IPS DF 4.7 (cell line): ENCODE results near the gene AFF1.
"Not testable (repeated sequence)": the region's sequence is repeated elsewhere in the genome, so short reads cannot be mapped to it uniquely, and the experiment has no call there.

Experiments used
- DNase-seq: peaks from one replicate; pipeline ENCODE4 v3.0.0-alpha.2; 2013; ENCODE audit warnings: low spot score; ENCODE audit errors: extremely low read depth

The AFF1 gene

DNA sequence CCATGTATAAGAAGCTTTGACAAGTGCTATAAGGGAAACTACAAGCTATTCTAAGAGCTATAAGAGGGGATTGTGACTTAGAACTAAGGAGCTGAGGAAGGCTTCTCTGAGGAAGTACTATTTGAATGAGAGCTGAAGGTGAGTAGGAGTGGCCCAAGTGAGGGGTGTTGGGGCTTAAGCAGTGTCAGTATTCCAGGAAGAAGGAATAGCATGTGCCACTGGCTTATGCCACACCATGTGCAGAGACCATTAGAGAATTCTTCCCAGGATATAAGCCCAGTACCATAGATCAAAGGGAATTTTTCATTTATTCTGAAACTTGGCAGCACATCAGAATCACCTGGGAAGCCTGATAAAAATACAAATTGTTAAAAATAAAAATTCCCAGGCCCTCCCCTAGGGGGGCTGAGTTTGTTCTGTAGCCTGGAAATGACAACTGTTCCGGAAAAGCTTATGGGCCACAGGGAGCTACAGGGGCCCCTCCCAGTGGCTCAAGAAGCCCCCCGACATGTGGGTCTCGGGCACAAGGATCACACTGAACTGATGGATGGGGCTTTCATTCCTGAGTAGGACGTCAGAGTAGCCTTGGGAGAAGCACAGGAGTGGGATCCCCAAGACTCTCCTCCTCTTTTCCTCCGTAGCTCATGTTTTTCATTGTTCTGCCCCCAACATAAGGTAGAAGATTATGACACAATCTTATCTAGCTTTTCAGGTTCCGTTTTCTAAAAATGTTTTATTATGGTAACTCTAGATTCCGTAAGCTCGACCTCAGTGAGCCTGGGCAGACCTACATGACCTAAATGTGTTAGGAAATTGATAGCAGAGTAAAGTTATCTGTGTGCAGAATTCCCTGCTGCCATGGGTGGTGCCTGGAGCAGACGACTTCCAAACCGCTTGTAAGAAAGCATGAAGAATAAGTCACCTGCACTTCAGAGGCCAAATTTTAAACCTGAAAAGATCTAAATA lies 119.3 kb downstream of the AFF1 start:
- no peak for DNase-seq

- DNase-seq, result no peak
These were observed 120.1 kb downstream of the AFF1 start for GRCh38 chr4:87054900-87055299.

- no peak for DNase-seq
These were observed 120.5 kb downstream of the AFF1 start for GRCh38 chr4:87055311-87055710.

DNA sequence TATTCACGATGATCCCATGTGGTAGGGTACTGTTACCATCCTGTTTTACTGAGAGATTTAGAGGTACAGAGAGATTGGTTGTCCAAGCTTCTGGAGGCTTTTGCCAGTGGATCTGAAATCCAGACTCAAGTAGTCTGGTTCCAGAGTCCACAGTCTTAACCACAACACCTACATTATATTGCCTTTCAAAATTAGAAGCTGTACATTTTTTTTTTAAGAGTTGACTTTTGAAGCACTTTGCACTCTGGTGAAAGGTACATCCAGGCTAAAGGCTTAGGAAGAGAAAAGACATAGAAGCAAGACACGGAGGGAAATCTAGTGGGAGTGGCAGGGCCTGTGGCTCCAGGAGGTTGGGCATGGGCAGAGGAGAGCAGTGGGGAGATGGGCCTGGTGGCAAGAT lies 122.1 kb downstream of the AFF1 start:
- DNase-seq, result no peak

DNA sequence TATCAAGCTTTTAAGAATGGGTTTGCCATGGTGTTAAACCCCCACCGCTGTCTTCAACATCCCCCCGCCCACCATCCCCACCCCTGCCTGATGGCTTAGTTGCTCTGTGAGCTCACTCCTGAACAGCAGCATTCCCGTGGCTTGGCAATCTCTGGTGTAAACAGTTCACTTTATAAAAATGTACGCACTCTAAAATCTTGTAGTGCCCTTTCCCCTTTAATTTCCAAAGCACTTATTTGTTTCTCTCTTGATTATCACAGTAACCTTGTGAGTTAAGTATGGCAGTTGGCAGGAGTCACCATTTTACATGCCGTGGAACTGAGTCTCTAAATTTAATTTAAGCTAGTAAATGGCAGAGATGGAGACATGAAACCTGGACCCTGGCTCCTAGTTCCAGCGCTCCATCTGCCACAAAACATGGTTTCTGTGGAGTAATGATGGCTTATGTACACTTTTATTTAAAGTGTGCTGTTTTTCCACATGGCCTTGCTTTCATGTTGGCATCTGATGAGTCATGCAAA lies 123.1 kb downstream of the AFF1 start:
- no peak for DNase-seq

- DNase-seq, result no peak
These were observed 123.7 kb downstream of the AFF1 start for GRCh38 chr4:87058356-87059073.

- DNase-seq, result no peak
These were observed 126.1 kb downstream of the AFF1 start for GRCh38 chr4:87060957-87061356.

DNA sequence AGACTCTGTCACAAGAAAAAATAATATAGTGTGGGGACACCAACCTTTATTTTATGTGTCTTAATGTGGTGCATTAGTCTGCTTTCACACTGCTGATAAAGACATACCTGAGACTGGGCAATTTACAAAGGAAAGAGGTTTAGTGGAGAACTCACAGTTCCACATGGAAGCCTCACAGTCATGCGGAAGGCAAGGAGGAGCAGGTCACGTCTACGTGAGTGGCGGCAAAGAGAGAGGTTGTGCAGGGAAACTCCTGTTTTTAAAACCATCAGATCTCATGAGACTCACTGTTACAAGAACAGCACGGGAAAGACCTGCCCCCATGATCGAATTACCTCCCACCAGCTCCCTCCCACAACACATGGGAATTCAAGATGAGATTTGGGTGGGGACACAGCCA lies 130.2 kb downstream of the AFF1 start:
- DNase-seq, result no peak

GRCh38 chr4:87066403-87067123 lies 131.8 kb downstream of the AFF1 start:
- DNase-seq, result no peak

- DNase-seq, result no peak
These were observed 132.5 kb downstream of the AFF1 start for GRCh38 chr4:87067124-87067885.

DNA sequence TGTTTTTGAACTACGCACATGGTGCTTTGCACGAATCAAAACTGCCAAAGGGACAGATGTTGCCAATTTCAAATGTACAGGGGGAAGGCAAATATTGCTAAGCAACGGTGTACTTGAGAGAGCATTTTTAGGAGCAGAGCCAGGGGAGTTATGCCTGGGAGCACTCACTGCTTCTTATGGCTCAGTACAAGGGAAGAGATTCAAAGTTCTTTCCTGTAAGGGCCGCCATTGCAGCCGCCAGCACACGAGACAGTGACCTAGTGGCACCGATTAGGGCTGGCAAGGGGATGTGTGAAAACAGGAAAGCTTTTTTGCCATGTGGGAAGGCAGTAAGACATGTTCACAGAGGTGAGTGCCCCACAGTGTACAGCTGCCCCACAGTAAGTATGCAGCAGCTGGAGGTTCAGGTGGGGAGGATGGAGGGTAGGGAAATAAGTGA lies 133.8 kb downstream of the AFF1 start:
- DNase-seq, result no peak

- no peak for DNase-seq
These were observed 134.4 kb downstream of the AFF1 start for GRCh38 chr4:87069037-87069742.

DNA sequence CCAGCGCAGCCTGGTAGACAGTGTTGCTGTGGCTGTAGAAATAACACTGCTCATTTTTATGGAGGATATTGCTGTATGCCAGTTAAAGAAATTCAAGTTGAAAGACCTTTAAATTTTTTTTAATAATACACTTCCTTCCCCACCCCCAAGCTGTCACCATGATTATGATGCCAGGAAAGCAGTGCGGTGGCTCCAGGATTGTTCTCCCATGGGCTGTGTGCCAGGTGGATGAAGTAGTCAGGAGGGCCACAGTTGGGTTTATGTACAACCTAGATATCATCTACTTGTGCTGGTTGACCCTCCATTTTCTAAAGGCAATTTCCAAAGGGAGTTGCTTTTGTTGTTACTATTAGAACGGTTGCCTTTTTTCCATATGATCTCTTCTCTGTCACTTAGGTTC lies 136.6 kb downstream of the AFF1 start:
- no peak for DNase-seq

DNA sequence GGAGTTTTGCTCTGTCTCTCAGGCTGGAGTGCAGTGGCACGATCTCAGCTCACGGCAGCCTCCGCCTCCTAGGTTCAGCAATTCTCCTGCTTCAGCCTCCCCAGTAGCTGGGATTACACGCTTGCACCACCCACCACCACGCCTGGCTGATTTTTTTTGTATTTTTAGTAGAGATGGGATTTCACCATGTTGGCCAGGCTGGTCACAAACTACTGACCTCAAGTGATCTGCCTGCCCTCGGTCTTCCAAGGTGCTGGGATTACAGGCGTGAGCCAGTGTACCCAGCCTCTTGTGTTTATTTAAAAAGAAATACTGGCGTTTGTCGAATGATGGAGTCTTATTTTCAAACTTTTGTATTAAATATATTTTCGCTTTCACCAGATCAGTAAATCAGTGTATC lies 137.7 kb downstream of the AFF1 start:
- not testable (repeated sequence) for DNase-seq

- DNase-seq, result no peak
These were observed 138.6 kb downstream of the AFF1 start for GRCh38 chr4:87073199-87074120.

DNA sequence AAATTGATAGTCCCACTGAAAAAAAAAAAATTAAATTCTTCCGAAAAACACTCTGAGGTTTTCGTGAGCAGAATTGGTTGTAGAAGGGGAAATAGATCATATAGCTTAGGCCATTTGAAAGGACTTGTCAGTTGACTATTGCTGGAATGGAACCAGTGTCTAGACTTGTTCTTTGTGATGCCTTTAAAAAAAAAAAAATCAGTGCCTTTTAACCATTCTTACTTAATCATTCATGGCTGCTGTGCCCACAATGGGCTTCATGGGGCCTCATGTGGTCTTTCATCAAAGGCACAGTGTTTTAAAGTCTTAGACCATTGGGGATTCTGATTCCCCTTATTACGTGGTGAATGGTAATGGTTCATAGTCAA lies 139.3 kb downstream of the AFF1 start:
- DNase-seq, result no peak

DNA sequence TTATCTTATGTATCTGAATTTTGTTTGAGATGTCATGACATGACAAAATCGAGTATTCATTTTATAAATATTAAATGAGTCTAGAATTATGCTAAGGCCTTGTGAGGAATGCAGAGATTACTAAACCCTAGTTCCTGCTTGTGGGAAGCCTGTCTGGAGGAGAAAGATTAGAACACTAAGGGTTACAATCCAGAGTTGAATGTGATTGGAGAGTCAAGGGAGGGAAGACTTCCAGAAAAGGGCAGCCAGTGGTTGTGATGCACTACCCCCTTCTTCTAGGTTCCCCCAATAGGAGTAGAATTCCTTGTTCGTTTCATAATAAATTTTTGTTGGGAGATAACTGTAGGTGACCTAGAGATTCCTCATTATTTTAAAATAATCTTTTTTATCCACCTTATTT lies 141.1 kb downstream of the AFF1 start:
- no peak for DNase-seq

DNA sequence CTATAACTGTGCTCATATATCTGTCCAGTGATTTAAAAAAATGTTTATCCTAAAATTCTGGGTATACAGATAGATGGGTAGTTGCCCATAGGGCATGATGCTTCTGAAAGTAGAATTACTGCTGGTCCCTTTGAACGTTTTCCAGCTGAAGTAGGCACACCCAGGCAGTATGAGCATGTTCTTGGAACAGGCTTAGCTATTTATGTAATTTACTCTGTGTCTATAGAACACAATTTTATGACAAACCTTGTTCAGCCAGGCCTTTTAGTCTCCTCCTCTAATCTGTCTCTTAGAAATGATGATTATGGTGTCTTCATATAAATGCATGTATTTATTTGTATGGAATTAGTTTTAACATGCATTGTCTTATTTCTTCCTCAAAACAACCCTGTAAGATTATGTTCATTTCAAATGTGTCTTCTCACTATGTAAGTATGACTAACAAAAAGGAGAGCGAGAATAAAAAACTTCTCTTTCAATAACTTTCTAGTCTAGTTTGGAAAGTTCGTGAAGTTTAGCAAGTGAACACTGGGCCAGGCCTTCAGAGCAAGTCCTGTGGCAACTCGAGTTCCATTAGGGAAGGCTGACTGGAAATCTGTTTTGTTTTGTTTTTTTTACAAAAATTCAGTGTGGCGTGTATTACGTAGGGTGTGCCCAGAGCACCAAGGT lies 142.0 kb downstream of the AFF1 start:
- no peak for DNase-seq
